ENCODE results near the gene LRRC28.

LRRC28 gene

GRCh38 chr15:99438691-99439523 lies 187.6 kb downstream of the LRRC28 start:
- no peak for DNase-seq

- no peak for DNase-seq
These were observed 188.2 kb downstream of the LRRC28 start for GRCh38 chr15:99439524-99439835.

- no peak for DNase-seq
These were observed 188.7 kb downstream of the LRRC28 start for GRCh38 chr15:99440029-99440428.

Data from DMS 273 treated with DMSO at 0.1 percent for 48 hours (cell line).